ENCODE results near the gene SP3.

The SP3 gene

DNA sequence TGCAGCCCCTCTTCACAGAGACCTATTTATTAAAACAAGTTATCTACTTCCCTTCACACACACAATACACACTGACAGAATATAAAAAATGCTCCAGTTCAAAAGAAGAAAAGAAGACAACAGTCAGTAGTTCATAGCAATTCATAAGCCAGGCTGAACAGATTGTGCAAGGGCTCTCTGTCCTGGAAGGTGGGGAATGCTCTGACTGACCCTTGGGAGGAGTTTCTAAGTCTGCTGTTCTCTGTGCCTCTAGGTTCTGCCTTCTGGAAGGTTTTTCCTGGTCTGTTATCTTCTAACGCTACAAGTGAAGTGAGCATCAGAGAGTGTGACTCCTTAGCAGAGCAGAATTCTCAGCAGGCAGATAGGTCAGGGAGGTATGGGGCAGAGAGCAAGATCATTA lies 35.7 kb downstream of the SP3 start:
- no peak overlapping the region for H3K4me3 ChIP-seq (replicated peaks; ENCODE audit: low read depth, low read length)
- TF ChIP-seq, protein P1, sequence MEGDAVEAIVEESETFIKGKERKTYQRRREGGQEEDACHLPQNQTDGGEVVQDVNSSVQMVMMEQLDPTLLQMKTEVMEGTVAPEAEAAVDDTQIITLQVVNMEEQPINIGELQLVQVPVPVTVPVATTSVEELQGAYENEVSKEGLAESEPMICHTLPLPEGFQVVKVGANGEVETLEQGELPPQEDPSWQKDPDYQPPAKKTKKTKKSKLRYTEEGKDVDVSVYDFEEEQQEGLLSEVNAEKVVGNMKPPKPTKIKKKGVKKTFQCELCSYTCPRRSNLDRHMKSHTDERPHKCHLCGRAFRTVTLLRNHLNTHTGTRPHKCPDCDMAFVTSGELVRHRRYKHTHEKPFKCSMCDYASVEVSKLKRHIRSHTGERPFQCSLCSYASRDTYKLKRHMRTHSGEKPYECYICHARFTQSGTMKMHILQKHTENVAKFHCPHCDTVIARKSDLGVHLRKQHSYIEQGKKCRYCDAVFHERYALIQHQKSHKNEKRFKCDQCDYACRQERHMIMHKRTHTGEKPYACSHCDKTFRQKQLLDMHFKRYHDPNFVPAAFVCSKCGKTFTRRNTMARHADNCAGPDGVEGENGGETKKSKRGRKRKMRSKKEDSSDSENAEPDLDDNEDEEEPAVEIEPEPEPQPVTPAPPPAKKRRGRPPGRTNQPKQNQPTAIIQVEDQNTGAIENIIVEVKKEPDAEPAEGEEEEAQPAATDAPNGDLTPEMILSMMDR (IDR thresholded peaks at IDR 0.05; ENCODE audit: low read depth, low read length, missing control alignments): no peak
- no peak for DNase-seq (ENCODE audit: extremely low read depth, low read depth)

DNA sequence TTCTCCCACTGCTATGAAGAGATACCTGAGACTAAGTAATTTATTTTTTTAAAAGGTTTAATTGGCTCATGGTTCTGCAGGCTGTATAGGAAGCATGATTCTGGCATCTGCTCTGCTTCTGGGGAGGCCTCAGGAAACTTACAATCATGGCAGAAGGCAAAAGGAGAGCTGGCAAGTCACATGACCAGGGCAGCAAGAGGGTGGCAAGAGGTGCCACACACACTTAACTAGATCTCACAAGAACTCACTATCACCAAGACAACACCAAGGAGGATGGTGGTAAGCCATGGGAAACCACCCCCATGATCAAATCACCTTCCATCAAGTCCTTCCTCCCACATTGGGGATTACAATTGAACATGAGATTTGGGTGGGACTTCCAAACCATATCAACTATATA lies 38.3 kb downstream of the SP3 start:
- TF ChIP-seq, protein P1 (IDR thresholded peaks at IDR 0.05; ENCODE audit: low read depth, low read length, missing control alignments): no peak
- H3K4me3 ChIP-seq (replicated peaks; ENCODE audit: low read depth, low read length): no peak overlapping the region
- DNase-seq (ENCODE audit: extremely low read depth, low read depth): no peak

DNA sequence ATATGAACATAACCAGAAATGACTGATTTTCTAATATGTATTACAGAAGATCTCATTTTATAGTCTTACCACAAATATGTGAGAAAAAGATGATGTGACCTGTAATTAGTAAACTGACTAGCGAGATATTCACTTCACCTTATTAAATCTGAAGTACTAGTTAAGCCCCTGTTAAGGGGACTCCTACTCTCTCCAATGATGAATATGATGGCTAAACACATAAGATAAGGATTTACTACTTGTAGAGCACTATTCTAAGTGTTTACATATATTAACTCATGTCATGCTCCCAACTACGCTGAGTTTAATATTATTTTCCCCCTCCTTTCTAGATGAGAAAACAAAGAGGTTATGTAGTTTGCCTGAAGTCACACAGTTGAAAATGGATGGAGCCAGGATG lies 40.9 kb downstream of the SP3 start:
- H3K4me3 ChIP-seq (replicated peaks; ENCODE audit: low read depth, low read length): no peak overlapping the region
- TF ChIP-seq, protein P1 (IDR thresholded peaks at IDR 0.05; ENCODE audit: low read depth, low read length, missing control alignments): no peak

DNA sequence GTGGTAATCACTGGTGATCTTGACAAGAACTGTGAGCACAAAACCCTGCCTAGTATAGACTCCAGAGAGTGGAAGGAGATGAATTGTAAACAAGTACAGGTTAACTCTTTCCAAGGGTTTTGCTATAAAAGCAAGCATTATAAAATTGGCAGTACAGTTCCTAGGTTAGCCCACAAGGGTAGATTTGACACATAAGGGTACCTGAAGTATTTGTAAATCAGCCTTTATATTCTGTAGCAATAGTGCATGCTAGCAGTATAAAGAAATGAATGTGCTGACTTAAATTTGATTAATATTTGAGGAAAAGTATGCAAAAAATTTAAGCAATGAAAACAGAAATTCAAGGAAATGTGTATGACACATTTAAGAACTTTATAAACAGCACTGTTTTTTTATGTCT lies 42.4 kb downstream of the SP3 start:
- H3K4me3 ChIP-seq (replicated peaks; ENCODE audit: low read depth, low read length): no peak overlapping the region
- TF ChIP-seq, protein P1 (IDR thresholded peaks at IDR 0.05; ENCODE audit: low read depth, low read length, missing control alignments): no peak
- no peak for DNase-seq (ENCODE audit: extremely low read depth, low read depth)

More for the DNA sequence above, 40.9 kb downstream of the SP3 start:
- no peak for DNase-seq (ENCODE audit: extremely low read depth, low read depth)

DNA sequence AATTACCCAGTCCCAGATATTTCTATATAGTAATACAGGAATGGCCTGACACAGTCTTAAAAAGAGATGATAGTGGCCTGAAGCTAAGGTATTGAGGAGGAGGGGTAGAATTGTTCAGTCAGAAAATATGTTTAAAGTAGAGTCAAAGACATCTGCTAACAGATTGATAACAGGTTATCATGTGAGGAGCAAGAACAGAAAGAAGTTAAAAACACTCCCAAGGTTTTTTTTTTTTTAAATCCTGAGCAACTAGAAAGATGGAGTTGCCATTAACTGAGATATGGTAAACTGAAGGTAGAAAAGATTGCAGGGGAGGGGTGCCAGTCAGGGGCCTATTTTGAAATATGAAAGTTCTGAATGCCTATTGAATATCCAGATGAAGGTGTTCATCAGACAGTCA lies 43.1 kb downstream of the SP3 start:
- H3K4me3 ChIP-seq (replicated peaks; ENCODE audit: low read depth, low read length): no peak overlapping the region
- TF ChIP-seq, protein P1 (IDR thresholded peaks at IDR 0.05; ENCODE audit: low read depth, low read length, missing control alignments): no peak
- DNase-seq (ENCODE audit: extremely low read depth, low read depth): no peak

DNA sequence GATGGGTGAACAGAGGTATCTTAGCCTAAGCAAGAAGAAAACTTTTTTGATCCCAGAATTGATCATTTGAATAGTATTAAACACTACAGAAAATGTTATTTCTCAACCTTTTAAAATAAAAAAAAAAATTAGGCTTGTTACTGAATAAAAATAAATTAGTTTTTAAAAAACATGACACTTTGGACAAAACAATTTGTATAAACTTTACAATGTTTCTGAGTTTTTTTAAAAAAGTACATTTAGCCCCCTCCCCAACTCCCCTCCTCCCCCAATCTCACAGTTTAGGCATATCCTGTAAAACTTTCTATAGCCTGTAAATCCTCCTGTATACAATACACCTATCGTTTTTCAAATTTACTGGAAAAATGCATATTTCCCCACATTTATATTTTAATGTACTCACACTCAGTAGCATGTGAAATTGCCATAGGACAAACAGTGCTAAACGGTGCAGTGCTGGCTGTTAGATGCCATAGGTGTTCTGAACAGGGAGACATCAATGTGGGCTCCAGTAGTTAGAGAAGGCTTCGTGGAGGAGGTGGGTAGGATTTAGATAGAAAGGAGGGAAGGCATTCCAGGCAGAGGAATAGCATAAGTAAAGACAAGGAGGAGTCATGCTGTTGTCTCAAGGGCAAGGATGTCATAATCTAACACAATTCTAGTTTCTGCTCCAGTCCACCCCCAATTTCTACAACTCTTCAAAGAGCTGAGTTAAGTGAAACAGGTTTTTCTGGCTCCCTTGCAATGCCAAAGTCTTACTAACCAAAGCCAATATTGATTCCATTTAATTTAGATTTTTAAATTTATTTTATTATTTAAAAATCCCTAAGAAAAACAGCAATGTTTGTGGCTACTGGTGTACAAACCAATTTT lies 50.9 kb downstream of the SP3 start:
- TF ChIP-seq, protein P1 (IDR thresholded peaks at IDR 0.05; ENCODE audit: low read depth, low read length, missing control alignments): no peak
- DNase-seq (ENCODE audit: extremely low read depth, low read depth): no peak
- H3K4me3 ChIP-seq (replicated peaks; ENCODE audit: low read depth, low read length): no peak overlapping the region

Data from HFF-Myc (cell line).